Measurements from ENCODE around the gene NFKBIB. TPM values are rescaled to one million over a fixed set of nuclear protein-coding genes. Genes with fewer than 3 reads are reported as not detected.

The NFKBIB gene
- total RNA-seq, 2 experiments from 2014 or later: 56.5 to 57.9 TPM

GRCh38 chr19:38913958-38914357 is 14.2 kb downstream of the NFKBIB start:
- H3K27ac Mint-ChIP-seq: no peak overlapping the region
- H3K27me3 Mint-ChIP-seq: no peaks in the 10 kb centered on the region
- no peak overlapping the region for H3K4me3 Mint-ChIP-seq
- intact Hi-C loops (cut with micrococcal nuclease): no loop called here
- H3K36me3 Mint-ChIP-seq (ENCODE audit: low read depth): peaks cover 4% of the 10 kb centered on the region
- DNase-seq: no peak
- TF ChIP-seq, protein P1, sequence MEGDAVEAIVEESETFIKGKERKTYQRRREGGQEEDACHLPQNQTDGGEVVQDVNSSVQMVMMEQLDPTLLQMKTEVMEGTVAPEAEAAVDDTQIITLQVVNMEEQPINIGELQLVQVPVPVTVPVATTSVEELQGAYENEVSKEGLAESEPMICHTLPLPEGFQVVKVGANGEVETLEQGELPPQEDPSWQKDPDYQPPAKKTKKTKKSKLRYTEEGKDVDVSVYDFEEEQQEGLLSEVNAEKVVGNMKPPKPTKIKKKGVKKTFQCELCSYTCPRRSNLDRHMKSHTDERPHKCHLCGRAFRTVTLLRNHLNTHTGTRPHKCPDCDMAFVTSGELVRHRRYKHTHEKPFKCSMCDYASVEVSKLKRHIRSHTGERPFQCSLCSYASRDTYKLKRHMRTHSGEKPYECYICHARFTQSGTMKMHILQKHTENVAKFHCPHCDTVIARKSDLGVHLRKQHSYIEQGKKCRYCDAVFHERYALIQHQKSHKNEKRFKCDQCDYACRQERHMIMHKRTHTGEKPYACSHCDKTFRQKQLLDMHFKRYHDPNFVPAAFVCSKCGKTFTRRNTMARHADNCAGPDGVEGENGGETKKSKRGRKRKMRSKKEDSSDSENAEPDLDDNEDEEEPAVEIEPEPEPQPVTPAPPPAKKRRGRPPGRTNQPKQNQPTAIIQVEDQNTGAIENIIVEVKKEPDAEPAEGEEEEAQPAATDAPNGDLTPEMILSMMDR (IDR thresholded peaks at IDR 0.05): no peak
- ChIA-PET CTCF (interaction anchor here (1.3 kb wide), 1 partner anchor 16 kb away, joined by 6 read pairs; the partner anchor contains the start of genes MRPS12 and SARS2), POLR2A (interaction anchor here (0.6 kb wide), 1 partner anchor 50 kb away, joined by 4 read pairs; no protein-coding TSS in a partner anchor)
- no peaks in the 10 kb centered on the region for H3K9me3 Mint-ChIP-seq
- no peak for ATAC-seq
- peaks cover 16% of the 10 kb centered on the region for H3K4me1 Mint-ChIP-seq (ENCODE audit: low read depth)

DNA sequence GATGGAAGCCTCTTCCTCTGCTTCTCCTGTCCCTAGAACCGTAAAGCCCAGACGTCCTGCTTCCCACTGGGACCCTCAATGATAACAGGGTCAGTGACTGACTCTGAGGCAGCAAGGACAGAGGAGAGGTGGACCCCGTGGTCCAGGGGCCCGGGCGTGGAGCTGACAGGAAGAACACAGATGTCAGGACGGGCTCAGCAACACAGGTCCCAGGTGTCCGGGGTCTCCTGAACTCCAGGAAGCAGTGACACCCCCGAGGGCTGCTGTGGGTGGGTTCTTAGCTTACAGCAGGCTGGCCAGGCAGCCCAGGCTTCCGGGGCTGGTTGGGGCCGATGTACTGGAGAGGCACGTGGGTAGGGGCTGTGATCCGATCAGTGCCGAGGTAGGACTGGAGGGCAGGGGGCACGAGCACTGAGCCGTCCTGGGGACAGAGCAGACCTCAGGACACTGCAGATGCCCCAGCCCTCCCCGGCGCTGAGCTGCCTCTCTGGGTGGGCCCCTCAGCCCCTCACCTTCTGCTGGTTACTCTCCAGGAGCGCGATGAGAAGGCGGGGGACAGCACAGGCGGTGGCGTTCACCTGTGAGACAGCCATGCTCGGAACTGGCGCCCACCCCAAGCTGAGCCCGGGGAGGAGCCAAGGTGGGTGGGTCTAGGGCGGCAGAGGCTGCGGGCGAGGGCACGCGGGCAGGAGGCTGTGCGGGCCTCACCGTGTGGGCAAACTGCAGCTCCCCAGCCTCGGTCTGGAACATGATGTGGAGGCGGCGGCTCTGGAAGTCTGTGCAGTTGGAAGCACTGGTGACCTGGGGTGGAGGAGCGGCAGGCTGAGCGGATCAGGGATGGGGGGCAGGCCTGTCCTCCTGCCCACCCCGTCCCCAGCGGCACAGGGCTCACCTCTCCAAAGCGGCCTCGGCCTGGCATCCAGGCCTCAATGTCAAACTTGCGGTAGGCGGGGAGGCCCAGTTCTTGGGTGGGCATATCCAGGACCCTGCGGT is 15.9 kb downstream of the NFKBIB start:
- no peak overlapping the region for H3K4me3 Mint-ChIP-seq
- CTCF ChIA-PET: interaction anchor here (1.0 kb wide), 1 partner anchor 28 kb away, joined by 3 read pairs; no protein-coding TSS in a partner anchor

DNA sequence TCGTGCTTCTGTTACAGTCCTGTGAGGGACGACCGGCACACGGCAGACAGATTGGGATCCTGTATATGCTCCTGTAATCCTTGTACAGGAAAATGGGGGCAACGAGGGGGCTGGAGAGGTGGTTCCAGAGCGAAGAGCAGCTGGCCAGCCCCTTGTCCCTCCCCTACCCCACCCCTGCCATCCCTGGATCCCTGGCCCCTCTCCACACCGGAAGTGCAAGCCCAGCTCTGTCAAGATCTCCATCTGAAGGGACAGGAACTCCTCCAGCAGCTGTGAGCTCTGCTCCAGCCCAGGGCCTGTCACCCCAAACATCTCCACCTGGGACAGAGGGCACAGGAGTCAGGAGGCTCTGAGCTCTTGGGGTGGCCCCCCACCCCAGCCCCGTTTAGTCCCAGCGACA is 17.7 kb downstream of the NFKBIB start:
- intact Hi-C loops (cut with micrococcal nuclease): no loop called here
- POLR2A ChIA-PET: interaction anchor here (1.2 kb wide), 1 partner anchor 86 kb away, joined by 3 read pairs; the partner anchor contains the start of gene ECH1

More for the DNA sequence above, 15.9 kb downstream of the NFKBIB start:
- POLR2A ChIA-PET: no interaction called here
- H3K4me1 Mint-ChIP-seq (ENCODE audit: low read depth): peaks cover 13% of the 10 kb centered on the region
- intact Hi-C loops (cut with micrococcal nuclease): no loop called here
- H3K27me3 Mint-ChIP-seq: no peaks in the 10 kb centered on the region
- no peak for DNase-seq
- no peaks in the 10 kb centered on the region for H3K9me3 Mint-ChIP-seq
- peaks cover 2% of the 10 kb centered on the region for H3K36me3 Mint-ChIP-seq (ENCODE audit: low read depth)
- no peak for ATAC-seq
- TF ChIP-seq, protein P1 (IDR thresholded peaks at IDR 0.05): no peak
- H3K27ac Mint-ChIP-seq: no peak overlapping the region

GRCh38 chr19:38917921-38918491 is 18.2 kb downstream of the NFKBIB start:
- Mint-ChIP-seq H3K27ac (no peak overlapping the region), H3K4me3 (no peak overlapping the region), H3K36me3 (ENCODE audit: low read depth) (peaks cover 13% of the 10 kb centered on the region), H3K4me1 (ENCODE audit: low read depth) (peaks cover 6% of the 10 kb centered on the region), H3K27me3 (no peaks in the 10 kb centered on the region), H3K9me3 (no peaks in the 10 kb centered on the region)
- CTCF ChIA-PET: interaction anchor here (3.7 kb wide), 1 partner anchor 12 kb away, joined by 15 read pairs; the partner anchor contains the start of genes MRPS12 and SARS2
- intact Hi-C loops (cut with micrococcal nuclease): no loop called here
- TF ChIP-seq, protein P1 (IDR thresholded peaks at IDR 0.05): no peak
- no peak for ATAC-seq
- DNase-seq: no peak
- POLR2A ChIA-PET: interaction anchor here (1.2 kb wide), 1 partner anchor 13 kb away, joined by 3 read pairs; no protein-coding TSS in a partner anchor

More for the DNA sequence above, 17.7 kb downstream of the NFKBIB start:
- no peak for DNase-seq
- no peak for ATAC-seq
- no peak overlapping the region for H3K4me3 Mint-ChIP-seq
- H3K27me3 Mint-ChIP-seq: no peaks in the 10 kb centered on the region
- peaks cover 13% of the 10 kb centered on the region for H3K36me3 Mint-ChIP-seq (ENCODE audit: low read depth)
- H3K4me1 Mint-ChIP-seq (ENCODE audit: low read depth): peaks cover 11% of the 10 kb centered on the region
- H3K27ac Mint-ChIP-seq: no peak overlapping the region
- TF ChIP-seq, protein P1 (IDR thresholded peaks at IDR 0.05): no peak
- CTCF ChIA-PET: interaction anchor here (3.7 kb wide), 1 partner anchor 13 kb away, joined by 15 read pairs; the partner anchor contains the start of genes MRPS12 and SARS2
- H3K9me3 Mint-ChIP-seq: no peaks in the 10 kb centered on the region
